ENCODE data around the gene COL12A1. TPM values are rescaled to one million over a fixed set of nuclear protein-coding genes. Genes with fewer than 3 reads are reported as not detected.

COL12A1 gene
- total RNA-seq, 4 donors from 2014 or later, result 42.2 to 132 (median 55.0) TPM

DNA sequence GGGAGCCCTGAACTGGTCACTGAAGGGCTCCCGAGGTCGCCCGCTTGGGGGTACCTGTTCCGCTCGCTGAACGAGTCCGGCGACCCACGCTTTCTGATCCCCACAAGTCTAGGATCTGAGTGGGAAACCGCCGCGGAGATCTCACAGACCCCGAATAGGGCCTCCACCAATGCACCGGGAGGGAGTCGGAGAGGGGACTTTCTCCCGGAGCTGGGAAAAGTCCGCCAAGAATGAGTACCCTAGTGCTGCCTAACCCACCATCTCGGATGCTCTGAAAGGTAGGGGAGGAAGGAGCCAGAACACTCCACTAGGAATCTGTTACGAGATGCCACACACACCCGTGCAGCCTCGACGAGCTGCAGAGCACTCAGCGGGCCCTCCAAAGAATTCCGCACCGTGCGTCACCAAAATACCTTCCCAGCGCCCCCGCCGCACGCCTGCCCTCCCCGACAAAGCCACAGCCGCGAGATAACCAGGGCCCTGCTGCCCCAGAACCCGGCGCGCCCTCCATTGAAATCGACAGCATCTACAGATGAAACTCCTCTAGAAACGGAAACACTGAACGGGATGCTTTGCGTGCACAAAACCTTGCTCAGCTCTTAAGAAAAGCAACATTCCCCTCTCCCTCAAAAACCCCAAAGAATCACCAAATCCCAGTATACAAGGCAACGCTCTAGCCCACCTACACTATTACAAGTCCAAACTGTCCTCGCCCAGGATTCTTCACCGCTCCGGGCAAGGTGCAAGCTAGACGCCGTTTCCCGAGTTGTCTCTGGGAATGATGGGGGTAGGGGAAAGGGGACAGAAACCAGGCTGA is 686 bp downstream of the COL12A1 start:
- 0 to 1% methylated on average over 40 to 43 of the region's 47 CpGs for WGBS, 2 donors
- H3K4me3 ChIP-seq (ENCODE audit: low read depth, poor library complexity, severe bottlenecking), result peak overlapping the region; percentile 55
- intact Hi-C loops (cut with DNase I; ENCODE audit: low total_unique reads), result loop anchor here (2.0 to 10.0 kb wide), 5 partner anchors 433 to 1468 kb away; no protein-coding TSS in a partner anchor
- peak in 1 of 2 donors; percentile 91 for DNase-seq (ENCODE audit: low spot score in 2 of 2)
- TF ChIP-seq POLR2A (IDR thresholded peaks at IDR 0.05), result no peak
- TF ChIP-seq, protein P1, sequence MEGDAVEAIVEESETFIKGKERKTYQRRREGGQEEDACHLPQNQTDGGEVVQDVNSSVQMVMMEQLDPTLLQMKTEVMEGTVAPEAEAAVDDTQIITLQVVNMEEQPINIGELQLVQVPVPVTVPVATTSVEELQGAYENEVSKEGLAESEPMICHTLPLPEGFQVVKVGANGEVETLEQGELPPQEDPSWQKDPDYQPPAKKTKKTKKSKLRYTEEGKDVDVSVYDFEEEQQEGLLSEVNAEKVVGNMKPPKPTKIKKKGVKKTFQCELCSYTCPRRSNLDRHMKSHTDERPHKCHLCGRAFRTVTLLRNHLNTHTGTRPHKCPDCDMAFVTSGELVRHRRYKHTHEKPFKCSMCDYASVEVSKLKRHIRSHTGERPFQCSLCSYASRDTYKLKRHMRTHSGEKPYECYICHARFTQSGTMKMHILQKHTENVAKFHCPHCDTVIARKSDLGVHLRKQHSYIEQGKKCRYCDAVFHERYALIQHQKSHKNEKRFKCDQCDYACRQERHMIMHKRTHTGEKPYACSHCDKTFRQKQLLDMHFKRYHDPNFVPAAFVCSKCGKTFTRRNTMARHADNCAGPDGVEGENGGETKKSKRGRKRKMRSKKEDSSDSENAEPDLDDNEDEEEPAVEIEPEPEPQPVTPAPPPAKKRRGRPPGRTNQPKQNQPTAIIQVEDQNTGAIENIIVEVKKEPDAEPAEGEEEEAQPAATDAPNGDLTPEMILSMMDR (IDR thresholded peaks at IDR 0.05), result no peak

DNA sequence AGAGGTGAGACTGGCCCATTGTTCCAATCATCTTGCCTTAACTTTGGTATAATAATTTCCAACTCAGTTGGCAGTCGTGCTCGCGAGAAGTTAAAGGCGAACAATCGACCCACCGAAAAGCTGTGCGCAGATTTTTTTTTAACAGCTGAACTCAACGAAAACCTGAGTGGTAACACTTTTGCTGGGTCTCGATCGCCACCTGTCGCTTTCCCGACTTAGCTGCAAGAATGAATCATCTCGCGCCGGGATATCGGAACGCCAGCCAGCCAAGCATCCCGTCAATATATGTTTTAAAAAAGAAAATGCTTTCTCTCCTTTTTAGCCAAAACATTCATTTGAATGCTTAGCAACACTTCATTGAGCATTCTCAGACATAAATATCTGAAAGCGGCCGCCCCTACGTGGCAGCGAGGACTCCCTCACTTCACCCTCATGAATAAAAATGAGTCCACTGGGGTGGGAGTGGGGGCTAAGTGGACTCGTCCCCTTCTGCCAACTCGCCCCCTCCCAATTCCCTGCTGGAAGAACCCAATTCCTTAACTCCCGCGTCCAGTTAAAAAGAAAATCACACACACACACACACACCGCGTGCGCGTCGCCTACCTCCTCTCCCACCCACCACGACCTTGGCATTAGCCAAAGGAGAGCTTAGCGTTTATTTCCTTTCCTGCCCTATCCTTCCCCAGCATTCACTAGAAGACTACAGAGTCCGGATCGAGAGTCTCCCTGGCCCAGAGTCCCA is 1.5 kb downstream of the COL12A1 start:
- intact Hi-C loops (cut with DNase I; ENCODE audit: low total_unique reads), result loop anchor here (2.0 to 10.0 kb wide), 4 partner anchors 432 to 1350 kb away; no protein-coding TSS in a partner anchor
- DNase-seq (ENCODE audit: low spot score in 2 of 2), result peak; percentile 75 to 94
- TF ChIP-seq, protein P1 (IDR thresholded peaks at IDR 0.05), result peak in 1 of 3 donors; percentile 8
- no peak for TF ChIP-seq POLR2A (IDR thresholded peaks at IDR 0.05)
- peak overlapping the region; percentile 55 for H3K4me3 ChIP-seq (ENCODE audit: low read depth, poor library complexity, severe bottlenecking)
- WGBS, 2 donors, result 1% methylated on average over 35 of the region's 35 CpGs

DNA sequence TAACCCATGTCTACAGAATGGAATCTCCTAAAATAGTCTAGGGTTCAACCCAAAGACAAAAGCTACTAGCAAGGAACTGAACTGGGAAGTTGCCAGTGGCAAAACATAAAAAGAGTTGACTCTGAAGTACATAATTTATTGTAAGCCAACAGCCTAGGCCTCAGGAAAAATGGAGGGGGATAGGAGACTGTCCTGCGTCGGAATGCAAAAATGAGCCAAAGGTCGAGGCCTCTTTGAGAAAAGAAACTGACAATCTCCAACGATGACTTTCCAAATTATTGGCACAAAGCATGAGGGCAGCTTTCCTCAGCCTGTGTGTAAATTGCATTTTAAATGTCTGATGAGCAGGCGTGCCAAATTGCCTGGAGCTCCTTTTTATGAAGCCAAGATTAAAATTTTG is 2.1 kb downstream of the COL12A1 start:
- TF ChIP-seq POLR2A (IDR thresholded peaks at IDR 0.05), result no peak
- TF ChIP-seq, protein P1 (IDR thresholded peaks at IDR 0.05), result no peak
- H3K4me3 ChIP-seq (ENCODE audit: low read depth, poor library complexity, severe bottlenecking), result no peak overlapping the region
- DNase-seq (ENCODE audit: low spot score in 2 of 2), result no peak
- intact Hi-C loops (cut with DNase I; ENCODE audit: low total_unique reads), result loop anchor here (2.0 to 10.0 kb wide), 4 partner anchors 431 to 1349 kb away; no protein-coding TSS in a partner anchor
- WGBS, 2 donors, result 12 to 14% methylated on average over 5 of the region's 5 CpGs

DNA sequence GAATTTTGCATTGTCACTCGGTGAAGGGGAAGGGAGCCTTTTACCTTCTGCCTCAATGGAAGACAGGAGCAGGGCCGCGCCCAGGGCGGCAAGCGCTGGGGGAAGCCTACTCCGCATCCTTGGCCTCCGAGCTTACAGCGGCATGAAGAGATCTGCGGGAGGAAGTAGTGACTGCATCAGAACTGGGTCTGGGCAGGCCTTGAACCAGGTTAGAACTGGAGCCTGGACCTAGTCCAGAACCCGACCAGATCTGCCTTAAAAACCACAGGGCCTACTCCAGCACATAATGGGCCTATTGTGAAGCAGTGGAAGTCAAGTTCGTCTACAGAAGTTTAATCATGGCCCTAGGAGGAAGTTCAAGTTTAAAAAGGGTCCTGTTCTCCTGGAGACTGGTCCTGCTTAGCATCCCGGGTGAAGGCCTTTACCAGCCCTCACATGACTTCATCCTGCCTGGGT is 3.1 kb downstream of the COL12A1 start:
- WGBS, 2 donors, result 57 to 67% methylated on average over 12 of the region's 12 CpGs
- intact Hi-C loops (cut with DNase I; ENCODE audit: low total_unique reads), result loop anchor here (5.0 to 10.0 kb wide), 3 partner anchors 430 to 1348 kb away; no protein-coding TSS in a partner anchor
- no peak for TF ChIP-seq POLR2A (IDR thresholded peaks at IDR 0.05)
- TF ChIP-seq, protein P1 (IDR thresholded peaks at IDR 0.05), result no peak
- no peak overlapping the region for H3K4me3 ChIP-seq (ENCODE audit: low read depth, poor library complexity, severe bottlenecking)
- DNase-seq (ENCODE audit: low spot score in 2 of 2), result no peak

DNA sequence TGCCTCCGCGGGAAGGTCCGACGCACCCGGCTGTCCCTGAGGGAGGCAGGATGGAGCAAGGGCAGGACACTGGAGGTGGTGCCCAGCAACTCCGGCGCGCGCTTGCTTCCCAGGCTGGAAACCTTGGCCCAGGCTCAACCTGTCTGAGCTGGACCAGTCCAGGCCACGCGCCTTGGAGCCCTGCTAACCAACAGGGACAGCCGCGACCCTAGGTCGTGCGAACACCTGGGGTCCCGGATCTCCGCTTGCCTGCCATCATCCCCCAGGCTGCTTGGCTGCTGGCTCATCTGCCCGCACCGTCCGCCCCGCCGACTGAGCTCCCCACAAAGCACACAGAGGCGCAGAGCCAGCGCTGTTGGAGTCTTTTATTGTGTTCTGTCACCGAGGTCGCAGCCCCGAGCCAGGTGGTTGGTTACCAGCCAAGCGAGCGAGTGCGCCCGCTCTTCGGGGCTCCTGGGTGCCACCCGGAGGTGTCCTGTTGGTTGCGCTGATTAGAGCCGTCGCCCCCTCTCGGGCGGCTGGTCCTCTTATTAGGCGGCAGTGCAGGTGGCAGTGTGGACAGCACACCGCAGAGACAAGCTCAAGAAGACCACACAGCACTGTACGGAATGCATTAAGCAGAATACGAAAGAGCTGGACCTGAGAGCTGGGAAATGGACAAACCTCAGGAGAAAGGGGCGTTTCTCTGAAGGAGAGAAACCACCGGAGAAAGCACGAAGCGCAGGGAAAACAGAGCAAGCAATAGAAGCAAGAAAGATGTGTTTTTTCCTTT is 3.8 kb downstream of the COL12A1 start:
- intact Hi-C loops (cut with DNase I; ENCODE audit: low total_unique reads), result loop anchor here (5.0 to 10.0 kb wide), 3 partner anchors 430 to 1347 kb away; no protein-coding TSS in a partner anchor
- 43% methylated on average over 36 to 40 of the region's 46 CpGs for WGBS, 2 donors
- no peak for TF ChIP-seq POLR2A (IDR thresholded peaks at IDR 0.05)
- TF ChIP-seq, protein P1 (IDR thresholded peaks at IDR 0.05), result no peak
- H3K4me3 ChIP-seq (ENCODE audit: low read depth, poor library complexity, severe bottlenecking), result peak overlapping the region; percentile 19
- DNase-seq (ENCODE audit: low spot score in 2 of 2), result peak in 1 of 2 donors; percentile 89
